HepG2 (cell line): ENCODE data around the gene USP8. TPM values are rescaled to one million over a fixed set of nuclear protein-coding genes. Genes with fewer than 3 reads are reported as not detected.

ENCODE experiments used
- ATAC-seq: fragments of 200-7000 bp; cut with Tn5 transposase; 3 replicates; pipeline ENCODE4 v1.9.1; 2020; ENCODE audit warnings: mild to moderate bottlenecking, moderate library complexity
- BruUV-seq: library from RNA; stranded (reverse); fragments of 400-500 nt; replicated peaks from 2 replicates; lab custom pipeline; 2021; lab: Mats Ljungman, UMichigan
- CTCF ChIA-PET: fragments of 300-600 bp; formaldehyde crosslinking; extraction: SDS; loops from one replicate; lab custom pipeline; 2021; ENCODE audit warnings: low total read pairs, inconsistent platforms, low intra/inter-chr PET ratio; lab: Yijun Ruan, JAX
- POLR2A ChIA-PET: fragments of 350-600 bp; sonication (Branson Sonifier 250); formaldehyde crosslinking; loops from one replicate; lab custom pipeline; 2020; ENCODE audit warnings: antibody characterized with exemption, inconsistent platforms; lab: Yijun Ruan, JAX
- DNase-seq: peaks from one replicate; pipeline ENCODE4 v3.0.0-alpha.2; 2015; ENCODE audit warnings: low spot score
- FAIRE-seq: peaks from 3 replicates; lab custom pipeline; 2011; peaks lifted over from hg19 to GRCh38; lab: Jason Lieb, UNC
- H2AFZ ChIP-seq: one replicate; pipeline ENCODE4 v1.6.1; 2011; ENCODE audit warnings: low read length, inconsistent platforms
- H3K27ac ChIP-seq: fragments of 300-600 bp; 3 replicates; pipeline ENCODE4 v1.8.0; 2011; ENCODE audit warnings: mixed run types, mild to moderate bottlenecking, mixed read lengths, low read length, inconsistent platforms; ENCODE audit not compliant: insufficient read depth; ENCODE audit errors: extremely low read length
- H3K27me3 ChIP-seq, 2 experiments: fragments of 200-600 bp in 1 of 2; 2 replicates in 1 of 2; 3 replicates in 1 of 2; pipeline versions ENCODE4 v1.6.0 to v1.8.0; 2011; ENCODE audit warnings: low read length in 2 of 2, mild to moderate bottlenecking in 2 of 2, moderate library complexity in 2 of 2, inconsistent platforms in 1 of 2; ENCODE audit not compliant: insufficient read depth in 2 of 2, control insufficient read depth in 1 of 2
- H3K36me3 ChIP-seq, 2 experiments: fragments of 200-600 bp in 1 of 2; replicated peaks in 1 of 2; 2 replicates in 1 of 2; 3 replicates in 1 of 2; pipeline versions ENCODE4 v1.5.1 to v1.8.0; 2011; ENCODE audit warnings: low read length in 2 of 2, inconsistent platforms in 1 of 2; ENCODE audit not compliant: insufficient read depth in 2 of 2, control insufficient read depth in 1 of 2
- H3K4me1 ChIP-seq: 2 replicates; pipeline ENCODE4 v1.5.1; 2012; ENCODE audit warnings: low read length, inconsistent platforms; ENCODE audit not compliant: insufficient read depth
- H3K4me2 ChIP-seq: 2 replicates; pipeline ENCODE4 v1.6.0; 2011; ENCODE audit warnings: low read depth, low read length, inconsistent platforms
- H3K4me3 ChIP-seq, 3 experiments: fragments of 200-600 bp in 1 of 3; sonication (generic), shearing (Covaris generic) in 1 of 3; replicated peaks in 1 of 3; 2 replicates each; pipeline ENCODE4 v1.5.1; 2011 to 2016; ENCODE audit warnings: low read length in 3 of 3, inconsistent platforms in 2 of 3, low read depth in 2 of 3, mild to moderate bottlenecking in 2 of 3, control low read depth in 1 of 3, mixed read lengths in 1 of 3; ENCODE audit not compliant: insufficient read depth in 1 of 3
- H3K79me2 ChIP-seq: one replicate; pipeline ENCODE4 v1.6.1; 2011; ENCODE audit warnings: low read length, inconsistent platforms; ENCODE audit not compliant: insufficient read depth
- H3K9ac ChIP-seq: 2 replicates; pipeline ENCODE4 v1.6.0; 2011; ENCODE audit warnings: mild to moderate bottlenecking, low read depth, low read length, inconsistent platforms; ENCODE audit not compliant: insufficient read depth
- H3K9me3 ChIP-seq: 2 replicates; pipeline ENCODE4 v1.5.1; 2012; ENCODE audit warnings: mild to moderate bottlenecking, low read length
- H4K20me1 ChIP-seq: 2 replicates; pipeline ENCODE4 v1.6.0; 2011; ENCODE audit warnings: inconsistent platforms, mild to moderate bottlenecking, low read length, moderate library complexity; ENCODE audit not compliant: insufficient read depth
- ARNTL ChIP-seq: sonication (generic); formaldehyde crosslinking; IDR thresholded peaks from 2 replicates; pipeline ENCODE4 v1.4.0; 2020; ENCODE audit warnings: mild to moderate bottlenecking, missing genetic modification reagents
- CBX5 ChIP-seq: sonication (generic); formaldehyde crosslinking; IDR thresholded peaks from 2 replicates; pipeline ENCODE4 v1.4.0; 2020; ENCODE audit warnings: missing genetic modification reagents, borderline replicate concordance
- HES4 ChIP-seq: sonication (generic); formaldehyde crosslinking; IDR thresholded peaks from 2 replicates; pipeline ENCODE4 v1.9.0; 2021; ENCODE audit warnings: mild to moderate bottlenecking, missing genetic modification reagents, borderline replicate concordance
- MTA1 ChIP-seq: sonication (generic); formaldehyde crosslinking; IDR thresholded peaks from 2 replicates; pipeline ENCODE4 v1.4.0; 2020; ENCODE audit warnings: missing genetic modification reagents, mild to moderate bottlenecking, borderline replicate concordance
- PRPF4 ChIP-seq: fragments of 200-400 bp; formaldehyde crosslinking; IDR thresholded peaks from 2 replicates; pipeline ENCODE4 v1.6.1; 2016; ENCODE audit warnings: low read length, low read depth; ENCODE audit not compliant: poor library complexity, severe bottlenecking
- REL ChIP-seq: sonication (generic); formaldehyde crosslinking; conservative IDR thresholded peaks from 2 replicates; pipeline ENCODE4 v1.8.0; 2022; ENCODE audit warnings: mild to moderate bottlenecking, missing genetic modification reagents, moderate library complexity
- SALL1 ChIP-seq: sonication (generic); formaldehyde crosslinking; IDR thresholded peaks from 2 replicates; pipeline ENCODE4 v1.8.0; 2022; ENCODE audit warnings: mild to moderate bottlenecking, missing genetic modification reagents
- SMAD3 ChIP-seq: sonication (generic); formaldehyde crosslinking; IDR thresholded peaks from 2 replicates; pipeline ENCODE4 v1.4.0; 2020; ENCODE audit warnings: missing genetic modification reagents
- TAF15 ChIP-seq: fragments of 200-400 bp; formaldehyde crosslinking; IDR thresholded peaks from one replicate; pipeline ENCODE4 v1.6.1; 2018; ENCODE audit warnings: mild to moderate bottlenecking, low read depth, low read length; ENCODE audit not compliant: poor library complexity, severe bottlenecking
- U2AF1 ChIP-seq: fragments of 200-400 bp; formaldehyde crosslinking; optimal IDR thresholded peaks from 2 replicates; pipeline ENCODE3; 2017; ENCODE audit warnings: mild to moderate bottlenecking, low read depth, low read length
- ZMAT3 ChIP-seq: sonication (generic); formaldehyde crosslinking; conservative IDR thresholded peaks from 2 replicates; pipeline ENCODE4 v1.7.0; 2021; ENCODE audit warnings: missing genetic modification reagents
- ZNF550 ChIP-seq: sonication (generic); formaldehyde crosslinking; IDR thresholded peaks from 2 replicates; pipeline ENCODE4 v1.4.0; 2020; ENCODE audit warnings: mild to moderate bottlenecking, missing genetic modification reagents, borderline replicate concordance
- ZNF75D ChIP-seq: sonication (generic); formaldehyde crosslinking; IDR thresholded peaks from 2 replicates; pipeline ENCODE4 v1.8.1; 2023; ENCODE audit warnings: missing genetic modification reagents, mild to moderate bottlenecking, borderline replicate concordance
- ZZZ3 ChIP-seq: sonication (generic); formaldehyde crosslinking; IDR thresholded peaks from 2 replicates; pipeline ENCODE4 v1.4.0; 2020; ENCODE audit warnings: missing genetic modification reagents, mild to moderate bottlenecking, borderline replicate concordance
- WGBS: methylation state at CpG from one replicate; pipeline ENCODE4 v1.1.6; 2017; ENCODE audit warnings: low lambda C conversion rate; 5-methylcytosine and 5-hydroxymethylcytosine counted together
- in situ Hi-C: cut with HindIII; loops from 2 replicates; pipeline ENCODE4 v1.10.0; 2017; ENCODE audit warnings: low pct_unique_long_range_greater_than_20kb; ENCODE audit not compliant: extremely low pct_ligation_motif_present
- intact Hi-C: fragments of 100-400 bp; cut with micrococcal nuclease; formaldehyde crosslinking; loops from one replicate; pipeline ENCODE4 v1.10.0; 2022; ENCODE audit not compliant: unreplicated experiment
- polyA plus RNA-seq, 8 experiments: library from polyadenylated mRNA; depleted of rRNA in 3 of 8; stranded (reverse) in 7 of 8; unstranded in 1 of 8; fragments of >200 nt; fragmentation: Illumina TruSeq in 4 of 8; extraction: Trizol in 4 of 8; gene quantifications; 2 replicates each; pipeline versions ENCODE4 v1.2.1 to v1.2.3, GENCODE V29; 2011 to 2016; ENCODE audit warnings: low read depth in 4 of 8, missing spikeins in 1 of 8, mixed read lengths in 1 of 8; ENCODE audit not compliant: insufficient read depth in 1 of 8
- total RNA-seq, 5 experiments: library from RNA; depleted of rRNA; stranded (reverse); fragments of >200 nt; fragmentation: Illumina TruSeq; extraction: Trizol; gene quantifications; 2 replicates each; pipeline ENCODE4 v1.2.3, GENCODE V29; 2016; ENCODE audit warnings: low read depth in 1 of 5
- TF ChIP-seq, protein P1 (sequence below): sonication (generic); formaldehyde crosslinking; IDR thresholded peaks from 2 replicates; pipeline ENCODE4 v1.5.1; 2020; ENCODE audit warnings: mild to moderate bottlenecking, missing genetic modification reagents, moderate library complexity
- TF ChIP-seq, protein P2 (sequence below): sonication (generic); formaldehyde crosslinking; IDR thresholded peaks from 2 replicates; pipeline ENCODE4 v1.4.0; 2020; ENCODE audit warnings: missing genetic modification reagents; ENCODE audit errors: not compliant biosample characterization
- TF ChIP-seq, protein P3 (sequence below): IDR thresholded peaks from 2 replicates; pipeline ENCODE4 v1.6.1; 2016; ENCODE audit warnings: low read depth, control low read depth

USP8 gene
- total and polyA plus RNA-seq, 2 of the 13 experiments (the other 11 are each of a cell fraction or from before 2014, with no cell fraction given), result 36.4 to 50.7 TPM

GRCh38 chr15:50493625-50494024, 69.4 kb downstream of the USP8 start:
- no peak for DNase-seq
- no peak for ATAC-seq
- TF ChIP-seq, protein P1, sequence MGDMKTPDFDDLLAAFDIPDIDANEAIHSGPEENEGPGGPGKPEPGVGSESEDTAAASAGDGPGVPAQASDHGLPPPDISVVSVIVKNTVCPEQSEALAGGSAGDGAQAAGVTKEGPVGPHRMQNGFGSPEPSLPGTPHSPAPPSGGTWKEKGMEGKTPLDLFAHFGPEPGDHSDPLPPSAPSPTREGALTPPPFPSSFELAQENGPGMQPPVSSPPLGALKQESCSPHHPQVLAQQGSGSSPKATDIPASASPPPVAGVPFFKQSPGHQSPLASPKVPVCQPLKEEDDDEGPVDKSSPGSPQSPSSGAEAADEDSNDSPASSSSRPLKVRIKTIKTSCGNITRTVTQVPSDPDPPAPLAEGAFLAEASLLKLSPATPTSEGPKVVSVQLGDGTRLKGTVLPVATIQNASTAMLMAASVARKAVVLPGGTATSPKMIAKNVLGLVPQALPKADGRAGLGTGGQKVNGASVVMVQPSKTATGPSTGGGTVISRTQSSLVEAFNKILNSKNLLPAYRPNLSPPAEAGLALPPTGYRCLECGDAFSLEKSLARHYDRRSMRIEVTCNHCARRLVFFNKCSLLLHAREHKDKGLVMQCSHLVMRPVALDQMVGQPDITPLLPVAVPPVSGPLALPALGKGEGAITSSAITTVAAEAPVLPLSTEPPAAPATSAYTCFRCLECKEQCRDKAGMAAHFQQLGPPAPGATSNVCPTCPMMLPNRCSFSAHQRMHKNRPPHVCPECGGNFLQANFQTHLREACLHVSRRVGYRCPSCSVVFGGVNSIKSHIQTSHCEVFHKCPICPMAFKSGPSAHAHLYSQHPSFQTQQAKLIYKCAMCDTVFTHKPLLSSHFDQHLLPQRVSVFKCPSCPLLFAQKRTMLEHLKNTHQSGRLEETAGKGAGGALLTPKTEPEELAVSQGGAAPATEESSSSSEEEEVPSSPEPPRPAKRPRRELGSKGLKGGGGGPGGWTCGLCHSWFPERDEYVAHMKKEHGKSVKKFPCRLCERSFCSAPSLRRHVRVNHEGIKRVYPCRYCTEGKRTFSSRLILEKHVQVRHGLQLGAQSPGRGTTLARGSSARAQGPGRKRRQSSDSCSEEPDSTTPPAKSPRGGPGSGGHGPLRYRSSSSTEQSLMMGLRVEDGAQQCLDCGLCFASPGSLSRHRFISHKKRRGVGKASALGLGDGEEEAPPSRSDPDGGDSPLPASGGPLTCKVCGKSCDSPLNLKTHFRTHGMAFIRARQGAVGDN (CRISPR knock-in tag), result no peak
- no peak for TF ChIP-seq PRPF4
- no peak for TF ChIP-seq ARNTL (CRISPR knock-in tag)
- no peak for TF ChIP-seq SMAD3 (CRISPR knock-in tag)
- TF ChIP-seq, protein P2, sequence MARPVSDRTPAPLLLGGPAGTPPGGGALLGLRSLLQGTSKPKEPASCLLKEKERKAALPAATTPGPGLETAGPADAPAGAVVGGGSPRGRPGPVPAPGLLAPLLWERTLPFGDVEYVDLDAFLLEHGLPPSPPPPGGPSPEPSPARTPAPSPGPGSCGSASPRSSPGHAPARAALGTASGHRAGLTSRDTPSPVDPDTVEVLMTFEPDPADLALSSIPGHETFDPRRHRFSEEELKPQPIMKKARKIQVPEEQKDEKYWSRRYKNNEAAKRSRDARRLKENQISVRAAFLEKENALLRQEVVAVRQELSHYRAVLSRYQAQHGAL (CRISPR knock-in tag), result no peak
- TF ChIP-seq U2AF1, result no peak
- TF ChIP-seq ZNF75D (CRISPR knock-in tag), result no peak
- TF ChIP-seq SALL1 (CRISPR knock-in tag), result no peak
- TF ChIP-seq MTA1 (CRISPR knock-in tag), result no peak
- no peak for TF ChIP-seq ZMAT3 (CRISPR knock-in tag)
- TF ChIP-seq CBX5 (CRISPR knock-in tag), result no peak
- no peak for TF ChIP-seq REL (CRISPR knock-in tag)
- TF ChIP-seq TAF15, result no peak
- TF ChIP-seq, protein P3, sequence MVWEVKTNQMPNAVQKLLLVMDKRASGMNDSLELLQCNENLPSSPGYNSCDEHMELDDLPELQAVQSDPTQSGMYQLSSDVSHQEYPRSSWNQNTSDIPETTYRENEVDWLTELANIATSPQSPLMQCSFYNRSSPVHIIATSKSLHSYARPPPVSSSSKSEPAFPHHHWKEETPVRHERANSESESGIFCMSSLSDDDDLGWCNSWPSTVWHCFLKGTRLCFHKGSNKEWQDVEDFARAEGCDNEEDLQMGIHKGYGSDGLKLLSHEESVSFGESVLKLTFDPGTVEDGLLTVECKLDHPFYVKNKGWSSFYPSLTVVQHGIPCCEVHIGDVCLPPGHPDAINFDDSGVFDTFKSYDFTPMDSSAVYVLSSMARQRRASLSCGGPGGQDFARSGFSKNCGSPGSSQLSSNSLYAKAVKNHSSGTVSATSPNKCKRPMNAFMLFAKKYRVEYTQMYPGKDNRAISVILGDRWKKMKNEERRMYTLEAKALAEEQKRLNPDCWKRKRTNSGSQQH (CRISPR knock-in tag), result no peak
- no peak for TF ChIP-seq ZNF550
- TF ChIP-seq ZZZ3 (CRISPR knock-in tag), result no peak
- no peak for TF ChIP-seq HES4 (CRISPR knock-in tag)
- no peaks in the 10 kb centered on the region for H3K79me2 ChIP-seq
- BruUV-seq, result no TSS peak
- H3K4me1 ChIP-seq, result no peaks in the 10 kb centered on the region
- H3K4me2 ChIP-seq, result no peak overlapping the region
- intact Hi-C loops (no loop called here), in situ Hi-C loops (no loop called here)
- no peak overlapping the region for H2AFZ ChIP-seq
- H4K20me1 ChIP-seq, result no peaks in the 10 kb centered on the region
- ChIA-PET POLR2A (no interaction called here), CTCF (no interaction called here)
- H3K36me3 ChIP-seq, result peaks cover 19 to 67% of the 10 kb centered on the region in 2 experiments
- no peak for FAIRE-seq
- no peak overlapping the region for H3K4me3 ChIP-seq
- 96% methylated on average over 3 of the region's 3 CpGs for WGBS
- no peaks in the 10 kb centered on the region for H3K9me3 ChIP-seq
- no peaks in the 10 kb centered on the region for H3K27me3 ChIP-seq
- H3K27ac ChIP-seq, result no peak overlapping the region
- no peak overlapping the region for H3K9ac ChIP-seq
